GM12878 (cell line): Measurements from ENCODE around the gene PPP2R5C. TPM values are rescaled to one million over a fixed set of nuclear protein-coding genes. Genes with fewer than 3 reads are reported as not detected.

Source experiments
- ATAC-seq: fragments of 200-7000 bp; cut with Tn5 transposase; 3 replicates; pipeline ENCODE4 v1.9.1; 2020; ENCODE audit warnings: mild to moderate bottlenecking, moderate library complexity
- BruUV-seq: library from RNA; stranded (reverse); fragments of 400-500 nt; replicated peaks from 2 replicates; lab custom pipeline; 2021; lab: Mats Ljungman, UMichigan
- CTCF ChIA-PET: fragments of 300-600 bp; sonication (Branson Sonifier 250); formaldehyde crosslinking; extraction: SDS; loops from one replicate; lab custom pipeline; 2021; ENCODE audit warnings: inconsistent platforms; lab: Yijun Ruan, JAX
- POLR2A ChIA-PET: fragments of 350-600 bp; formaldehyde crosslinking; extraction: SDS; loops from one replicate; lab custom pipeline; 2021; ENCODE audit warnings: inconsistent platforms; lab: Charles Lee
- RAD21 ChIA-PET: fragments of 300-600 bp; sonication (Branson Sonifier 250); formaldehyde crosslinking; loops from one replicate; lab custom pipeline; 2023; ENCODE audit warnings: antibody characterized with exemption; ENCODE audit not compliant: unreplicated experiment; lab: Charles Lee
- SMC1A ChIA-PET: fragments of 300-600 bp; sonication (Branson Sonifier 250); formaldehyde crosslinking; loops from one replicate; lab custom pipeline; 2023; ENCODE audit not compliant: unreplicated experiment, uncharacterized antibody; lab: Charles Lee
- DNase-seq: peaks from one replicate; pipeline ENCODE4 v3.0.0-alpha.2; 2011; ENCODE audit warnings: low read depth, low spot score
- FAIRE-seq: peaks from 3 replicates; lab custom pipeline; 2011; peaks lifted over from hg19 to GRCh38; lab: Jason Lieb, UNC
- H2AFZ ChIP-seq: 2 replicates; pipeline ENCODE4 v1.6.0; 2011; ENCODE audit warnings: low read depth, low read length, control low read depth; ENCODE audit not compliant: control insufficient read depth
- H3K27ac ChIP-seq: 2 replicates; pipeline ENCODE4 v1.5.1; 2011; ENCODE audit warnings: control low read depth; ENCODE audit not compliant: control insufficient read depth, insufficient read depth
- H3K27me3 ChIP-seq, 2 experiments: replicated peaks in 1 of 2; 2 replicates each; pipeline versions ENCODE4 v1.6.0 to v1.6.1; 2011; ENCODE audit warnings: low read length in 1 of 2; ENCODE audit not compliant: control insufficient read depth in 2 of 2, insufficient read depth in 2 of 2
- H3K36me3 ChIP-seq, 2 experiments: 2 replicates each; pipeline ENCODE4 v1.5.1; 2011; ENCODE audit warnings: low read length in 1 of 2; ENCODE audit not compliant: control insufficient read depth in 2 of 2, insufficient read depth in 2 of 2
- H3K4me1 ChIP-seq: 2 replicates; pipeline ENCODE4 v1.6.1; 2011; ENCODE audit warnings: mild to moderate bottlenecking, low read length, moderate library complexity, mixed read lengths; ENCODE audit not compliant: control insufficient read depth, insufficient read depth
- H3K4me2 ChIP-seq: 2 replicates; pipeline ENCODE4 v1.6.0; 2011; ENCODE audit warnings: control low read depth; ENCODE audit not compliant: control insufficient read depth, insufficient read depth
- H3K4me3 ChIP-seq: fragments of 200-600 bp; sonication (generic); 2 replicates; pipeline ENCODE4 v1.5.1; 2016
- H3K79me2 ChIP-seq: 2 replicates; pipeline ENCODE4 v1.6.0; 2011; ENCODE audit warnings: low read length; ENCODE audit not compliant: control insufficient read depth, insufficient read depth
- H3K9ac ChIP-seq: 2 replicates; pipeline ENCODE4 v1.8.0; 2011; ENCODE audit warnings: low read length, control low read depth, mixed read lengths; ENCODE audit not compliant: control insufficient read depth, insufficient read depth
- H3K9me3 ChIP-seq: replicated peaks from 3 replicates; pipeline ENCODE4 v1.5.1; 2011; ENCODE audit warnings: mild to moderate bottlenecking, low read length; ENCODE audit not compliant: control insufficient read depth, insufficient read depth
- H4K20me1 ChIP-seq: 2 replicates; pipeline ENCODE4 v1.6.0; 2011; ENCODE audit not compliant: control insufficient read depth, insufficient read depth
- GATAD2B ChIP-seq: fragments of 450-650 bp; conservative IDR thresholded peaks from 2 replicates; pipeline ENCODE4 v1.6.1; 2017; ENCODE audit warnings: low read depth, mild to moderate bottlenecking, moderate library complexity
- HDAC2 ChIP-seq: fragments of 200-600 bp; sonication (generic); IDR thresholded peaks from 2 replicates; pipeline ENCODE4 v1.6.1; 2017
- NR2C1 ChIP-seq: fragments of 450-650 bp; IDR thresholded peaks from 2 replicates; pipeline ENCODE4 v1.6.1; 2017; ENCODE audit warnings: antibody characterized with exemption, mild to moderate bottlenecking, moderate library complexity
- NRF1 ChIP-seq: conservative IDR thresholded peaks from 2 replicates; pipeline ENCODE4 v1.6.1; 2011; ENCODE audit warnings: mild to moderate bottlenecking, low read depth, low read length, improper control_type of control experiment
- RUNX3 ChIP-seq: IDR thresholded peaks from 2 replicates; pipeline ENCODE4 v1.6.1; 2012; ENCODE audit warnings: low read length, inconsistent platforms
- SUZ12 ChIP-seq: fragments of 200-600 bp; sonication (generic); IDR thresholded peaks from one replicate; pipeline ENCODE4 v1.6.1; 2018; ENCODE audit warnings: antibody characterized with exemption, mild to moderate bottlenecking; ENCODE audit not compliant: unreplicated experiment
- YY1 ChIP-seq: IDR thresholded peaks from 2 replicates; pipeline ENCODE4 v1.6.1; 2011; ENCODE audit warnings: low read depth, mild to moderate bottlenecking, low read length
- ZBTB4 ChIP-seq: fragments of 450-650 bp; formaldehyde crosslinking; IDR thresholded peaks from 2 replicates; pipeline ENCODE4 v1.4.0; 2022; ENCODE audit warnings: mild to moderate bottlenecking, moderate library complexity
- ZNF217 ChIP-seq: fragments of 450-650 bp; IDR thresholded peaks from 2 replicates; pipeline ENCODE4 v1.6.1; 2017; ENCODE audit warnings: antibody characterized with exemption, mild to moderate bottlenecking
- ZNF384 ChIP-seq: IDR thresholded peaks from 2 replicates; pipeline ENCODE4 v1.6.1; 2012; ENCODE audit warnings: low read depth, mild to moderate bottlenecking, low read length, improper control_type of control experiment, borderline replicate concordance
- ZNF687 ChIP-seq: fragments of 450-650 bp; IDR thresholded peaks from 2 replicates; pipeline ENCODE4 v1.6.1; 2017; ENCODE audit warnings: mild to moderate bottlenecking, moderate library complexity
- WGBS: methylation state at CpG from one replicate; pipeline ENCODE4 v1.1.6; 2016; ENCODE audit warnings: low lambda C conversion rate; ENCODE audit not compliant: insufficient replicate concordance, insufficient coverage; ENCODE audit errors: missing lambda C conversion rate; 5-methylcytosine and 5-hydroxymethylcytosine counted together
- in situ Hi-C: fragments of 300-500 bp; cut with MboI; formaldehyde crosslinking; loops from 9 replicates; pipeline ENCODE4 v1.14.3; 2018; ENCODE audit warnings: mixed read lengths
- intact Hi-C: fragments of 100-400 bp; cut with micrococcal nuclease; formaldehyde crosslinking; loops from one replicate; pipeline ENCODE4 v1.14.2; 2022; ENCODE audit not compliant: unreplicated experiment
- polyA plus RNA-seq, 11 experiments: library from polyadenylated mRNA; depleted of rRNA in 4 of 11; unstranded in 6 of 11; stranded (reverse) in 5 of 11; fragments of >200 nt; fragmentation: Nextera tagmentation in 4 of 11; fragmentation: Illumina TruSeq in 1 of 11; extraction: Ambion mirVana in 4 of 11; extraction: Trizol in 1 of 11; gene quantifications; 1 replicate in 1 of 11; 2 replicates in 10 of 11; pipeline versions ENCODE4 v1.2.1 to v1.2.3, GENCODE V29; 2011 to 2016; ENCODE audit warnings: inconsistent platforms in 2 of 11, missing spikeins in 2 of 11, low read depth in 1 of 11
- total RNA-seq, 4 experiments: library from RNA; depleted of rRNA in 3 of 4; stranded (reverse); fragments of >200 nt in 3 of 4; fragmentation: Illumina TruSeq in 1 of 4; extraction: Trizol in 1 of 4; gene quantifications; 2 replicates each; pipeline versions ENCODE4 v1.2.1 to v1.2.3, GENCODE V29; 2013 to 2021

The PPP2R5C gene
- total and polyA plus RNA-seq, 10 of the 15 experiments (the other 5 are each of a cell fraction or from before 2014, with no cell fraction given), result 106 to 199 (median 144) TPM

- BruUV-seq, result no TSS peak
- ChIA-PET SMC1A (interaction anchor here (1.5 to 2.3 kb wide), 3 partner anchors 9 to 86 kb away, joined by 3 to 11 read pairs (median 4); no protein-coding TSS in a partner anchor), CTCF (interaction anchor here (1.0 to 2.1 kb wide), 3 partner anchors 10 to 83 kb away, joined by 3 to 9 read pairs (median 4); no protein-coding TSS in a partner anchor), RAD21 (interaction anchor here (0.6 kb wide), 1 partner anchor 93 kb away, joined by 3 read pairs; no protein-coding TSS in a partner anchor), POLR2A (interaction anchor here (1.4 kb wide), 1 partner anchor 82 kb away, joined by 5 read pairs; no protein-coding TSS in a partner anchor)
- Histone ChIP-seq H3K4me2 (no peak overlapping the region), H4K20me1 (peaks cover 3% of the 10 kb centered on the region), H3K27ac (no peak overlapping the region), H3K27me3 (no peaks in the 10 kb centered on the region), H3K79me2 (peaks cover 54% of the 10 kb centered on the region), H3K9me3 (no peaks in the 10 kb centered on the region), H3K9ac (no peak overlapping the region), H2AFZ (no peak overlapping the region), H3K4me1 (peaks cover 29% of the 10 kb centered on the region), H3K4me3 (no peak overlapping the region), H3K36me3 (peaks cover 3 to 8% of the 10 kb centered on the region in 2 experiments)
- no peak for TF ChIP-seq ZBTB4 (CRISPR knock-in tag)
- TF ChIP-seq YY1, result no peak
- TF ChIP-seq SUZ12, result no peak
- no peak for TF ChIP-seq NRF1
- TF ChIP-seq ZNF687, result no peak
- TF ChIP-seq ZNF384, result no peak
- no peak for TF ChIP-seq ZNF217
- no peak for TF ChIP-seq NR2C1
- no peak for TF ChIP-seq RUNX3
- no peak for TF ChIP-seq GATAD2B
- no peak for TF ChIP-seq HDAC2
- ATAC-seq (no peak), DNase-seq (no peak), FAIRE-seq (no peak)
- in situ Hi-C loops, result no loop called here
- intact Hi-C loops, result no loop called here
- WGBS, result 93% methylated on average over 15 of the region's 15 CpGs
Measured at GRCh38 chr14:101853455-101854018, 92.0 kb downstream of the PPP2R5C start.
